Measurements from ENCODE around the gene NEB.

Gene NEB

GRCh38 chr2:151733771-151734672, at the start of gene NEB:
Gene NEB (minus strand): TSS chr2:151734476. CDS start chr2:151733156, 1,320 bp downstream.
- DNase-seq = no peak

- no peak for DNase-seq
Measured at GRCh38 chr2:151783133-151783520, 48.9 kb upstream of the NEB start.

- no peak for DNase-seq
Measured at GRCh38 chr2:151782378-151783132, 48.3 kb upstream of the NEB start.

GRCh38 chr2:151781642-151782041, 47.4 kb upstream of the NEB start:
- DNase-seq = no peak

GRCh38 chr2:151780938-151781337, 46.7 kb upstream of the NEB start:
- no peak for DNase-seq

- DNase-seq = no peak
Measured at GRCh38 chr2:151777935-151778334, 43.7 kb upstream of the NEB start.

- DNase-seq = no peak
Measured at GRCh38 chr2:151777487-151777886, 43.2 kb upstream of the NEB start.

- no peak for DNase-seq
Measured at GRCh38 chr2:151776367-151776766, 42.1 kb upstream of the NEB start.

- no peak for DNase-seq
Measured at GRCh38 chr2:151775057-151775740, 40.9 kb upstream of the NEB start.

- no peak for DNase-seq
Measured at GRCh38 chr2:151774506-151774905, 40.2 kb upstream of the NEB start.

GRCh38 chr2:151771599-151772358, 37.5 kb upstream of the NEB start:
- DNase-seq = no peak

GRCh38 chr2:151770995-151771394, 36.7 kb upstream of the NEB start:
- DNase-seq = no peak

- DNase-seq = no peak
Measured at GRCh38 chr2:151769606-151770005, 35.3 kb upstream of the NEB start.

GRCh38 chr2:151767536-151767935, 33.3 kb upstream of the NEB start:
- DNase-seq = no peak

GRCh38 chr2:151766437-151767153, 32.3 kb upstream of the NEB start:
- no peak for DNase-seq

- no peak for DNase-seq
Measured at GRCh38 chr2:151765760-151766410, 31.6 kb upstream of the NEB start.

GRCh38 chr2:151762694-151763093, 28.4 kb upstream of the NEB start:
- DNase-seq = no peak

- DNase-seq = no peak
Measured at GRCh38 chr2:151761687-151762086, 27.4 kb upstream of the NEB start.

- DNase-seq = no peak
Measured at GRCh38 chr2:151761193-151761592, 26.9 kb upstream of the NEB start.

- no peak for DNase-seq
Measured at GRCh38 chr2:151760139-151760650, 25.9 kb upstream of the NEB start.

GRCh38 chr2:151758744-151759143, 24.5 kb upstream of the NEB start:
- DNase-seq = no peak
